HCT116 (cell line): ENCODE data around the gene TXNDC11. TPM values are rescaled to one million over a fixed set of nuclear protein-coding genes. Genes with fewer than 3 reads are reported as not detected.

Source experiments
- ATAC-seq: fragments of 200-7000 bp; cut with Tn5 transposase; 2 replicates; pipeline ENCODE4 v1.9.1; 2020; ENCODE audit warnings: mild to moderate bottlenecking, moderate library complexity
- BruUV-seq: library from RNA; stranded (reverse); fragments of 400-500 nt; replicated peaks from 2 replicates; lab custom pipeline; 2021; lab: Mats Ljungman, UMichigan
- CTCF ChIA-PET: fragments of 300-600 bp; sonication (Branson Sonifier 250); formaldehyde crosslinking; loops from one replicate; lab custom pipeline; 2021; ENCODE audit warnings: antibody characterized with exemption; lab: Charles Lee
- POLR2A ChIA-PET: fragments of 300-600, 350-600 bp; sonication (Branson Sonifier 250); formaldehyde crosslinking; loops from one replicate; lab custom pipeline; 2021; ENCODE audit warnings: antibody characterized with exemption; lab: Charles Lee
- RAD21 ChIA-PET, 2 experiments: fragments of 300-600 bp; sonication (Branson Sonifier 250); formaldehyde crosslinking; loops; one replicate each; lab custom pipeline; 2023; ENCODE audit warnings: low total read pairs in 2 of 2; ENCODE audit not compliant: uncharacterized antibody in 2 of 2, unreplicated experiment in 2 of 2, low non-redundant PET in 1 of 2; lab: Charles Lee
- DNase-seq: peaks from one replicate; pipeline ENCODE4 v3.0.0-alpha.2; 2010; ENCODE audit warnings: low read depth, low spot score
- H2AFZ ChIP-seq: fragments of 200-600 bp; shearing (Covaris generic), sonication (generic); 2 replicates; pipeline ENCODE4 v1.6.1; 2017; ENCODE audit warnings: low read depth, mixed run types, mixed read lengths, antibody characterized with exemption, low read length; ENCODE audit not compliant: poor library complexity, severe bottlenecking
- H3K27ac ChIP-seq: 2 replicates; pipeline ENCODE4 v1.5.1; 2012; ENCODE audit warnings: low read depth, low read length
- H3K27me3 ChIP-seq: fragments of 200-600 bp; sonication (generic); 2 replicates; pipeline ENCODE4 v1.6.1; 2016; ENCODE audit warnings: mixed run types, low read length, mixed read lengths; ENCODE audit not compliant: insufficient read depth
- H3K36me3 ChIP-seq, 2 experiments: fragments of 200-500 bp in 1 of 2; fragments of 200-600 bp in 1 of 2; sonication (Bioruptor generic) in 1 of 2; sonication (generic) in 1 of 2; 2 replicates each; pipeline versions ENCODE4 v1.5.1 to v1.6.1; 2014 to 2016; ENCODE audit warnings: low read length in 2 of 2, inconsistent platforms in 1 of 2, mixed read lengths in 1 of 2, mixed run types in 1 of 2; ENCODE audit not compliant: insufficient read depth in 2 of 2, control insufficient read depth in 1 of 2
- H3K4me1 ChIP-seq, 2 experiments: fragments of 200-600 bp in 1 of 2; sonication (generic) in 1 of 2; 2 replicates each; pipeline versions ENCODE4 v1.5.1 to v1.6.1; 2012 to 2017; ENCODE audit warnings: low read length in 2 of 2, inconsistent platforms in 1 of 2, mild to moderate bottlenecking in 1 of 2, mixed read lengths in 1 of 2, mixed run types in 1 of 2, moderate library complexity in 1 of 2; ENCODE audit not compliant: insufficient read depth in 2 of 2, control insufficient read depth in 1 of 2
- H3K4me2 ChIP-seq: fragments of 200-600 bp; sonication (generic); 2 replicates; pipeline ENCODE4 v1.6.1; 2017; ENCODE audit warnings: mixed run types, low read length, mixed read lengths
- H3K4me3 ChIP-seq, 2 experiments: fragments of 200-600 bp in 1 of 2; sonication (generic) in 1 of 2; replicated peaks in 1 of 2; 2 replicates each; pipeline ENCODE4 v1.5.1; 2011 to 2016; ENCODE audit warnings: low read length in 2 of 2, control low read depth in 1 of 2, low read depth in 1 of 2, mild to moderate bottlenecking in 1 of 2, mixed read lengths in 1 of 2, mixed run types in 1 of 2
- H3K79me2 ChIP-seq: fragments of 200-600 bp; sonication (generic); 2 replicates; pipeline ENCODE4 v1.6.1; 2017; ENCODE audit warnings: mild to moderate bottlenecking, mixed run types, low read length, moderate library complexity, mixed read lengths; ENCODE audit not compliant: insufficient read depth
- H3K9ac ChIP-seq: fragments of 200-600 bp; sonication (generic); 2 replicates; pipeline ENCODE4 v1.6.1; 2016; ENCODE audit warnings: low read length, mixed read lengths
- H3K9me2 ChIP-seq: fragments of 200-600 bp; sonication (generic), shearing (Covaris generic); 2 replicates; pipeline ENCODE4 v1.6.1; 2017; ENCODE audit warnings: mixed run types, mild to moderate bottlenecking, moderate library complexity; ENCODE audit not compliant: insufficient read depth
- H3K9me3 ChIP-seq, 2 experiments: fragments of 200-500 bp in 1 of 2; fragments of 200-600 bp in 1 of 2; sonication (Bioruptor generic) in 1 of 2; sonication (generic) in 1 of 2; 2 replicates each; pipeline ENCODE4 v1.6.1; 2014 to 2017; ENCODE audit warnings: low read length in 2 of 2, mixed read lengths in 2 of 2, inconsistent platforms in 1 of 2, low read depth in 1 of 2, mild to moderate bottlenecking in 1 of 2, mixed run types in 1 of 2, moderate library complexity in 1 of 2; ENCODE audit not compliant: control insufficient read depth in 1 of 2, insufficient read depth in 1 of 2
- H4K20me1 ChIP-seq: fragments of 200-600 bp; sonication (generic), shearing (Covaris generic); 2 replicates; pipeline ENCODE4 v1.6.1; 2017; ENCODE audit warnings: mixed run types, mild to moderate bottlenecking, moderate library complexity; ENCODE audit not compliant: insufficient read depth
- CBX3 ChIP-seq: IDR thresholded peaks from 2 replicates; pipeline ENCODE4 v1.6.1; 2012; ENCODE audit warnings: low read depth
- CEBPB ChIP-seq: IDR thresholded peaks from 2 replicates; pipeline ENCODE4 v1.6.1; 2012; ENCODE audit warnings: low read depth
- EGR1 ChIP-seq: IDR thresholded peaks from 2 replicates; pipeline ENCODE4 v1.6.1; 2012; ENCODE audit warnings: low read depth
- EZH2 ChIP-seq: fragments of 200-600 bp; sonication (generic); IDR thresholded peaks from 2 replicates; pipeline ENCODE4 v1.6.1; 2017; ENCODE audit warnings: antibody characterized with exemption, mixed run types
- FOSL1 ChIP-seq: IDR thresholded peaks from 2 replicates; pipeline ENCODE4 v1.6.1; 2012; ENCODE audit warnings: low read depth
- JUND ChIP-seq: IDR thresholded peaks from 2 replicates; pipeline ENCODE4 v1.6.1; 2012
- POLR2A ChIP-seq: IDR thresholded peaks from 2 replicates; pipeline ENCODE4 v1.7.0; 2011; ENCODE audit warnings: borderline replicate concordance; ENCODE audit not compliant: insufficient read depth, insufficient read length; ENCODE audit errors: extremely low read depth
- SIN3A ChIP-seq: IDR thresholded peaks from 2 replicates; pipeline ENCODE4 v1.6.1; 2012; ENCODE audit warnings: low read depth
- SRF ChIP-seq: IDR thresholded peaks from 2 replicates; pipeline ENCODE4 v1.6.1; 2012; ENCODE audit warnings: low read depth
- TCF7L2 ChIP-seq: IDR thresholded peaks from 2 replicates; pipeline ENCODE4 v1.7.0; 2011; ENCODE audit warnings: borderline replicate concordance, inconsistent platforms; ENCODE audit not compliant: insufficient read depth, insufficient read length; ENCODE audit errors: extremely low read depth
- ZBTB33 ChIP-seq: IDR thresholded peaks from 2 replicates; pipeline ENCODE4 v1.6.1; 2011; ENCODE audit warnings: mild to moderate bottlenecking, low read length, moderate library complexity; ENCODE audit not compliant: insufficient replicate concordance; ENCODE audit errors: extremely low read depth
- intact Hi-C: fragments of 100-400 bp; cut with micrococcal nuclease; formaldehyde crosslinking; loops from 2 replicates; pipeline ENCODE4 v1.10.0; 2022
- total RNA-seq: library from RNA; stranded (reverse); gene quantifications from one replicate; pipeline ENCODE4 v1.2.1, GENCODE V29; 2021; ENCODE audit not compliant: unreplicated experiment

Gene TXNDC11
- total RNA-seq, 1 experiment from 2014 or later: 26.8 TPM

GRCh38 chr16:11667221-11667823 is 75.3 kb downstream of the TXNDC11 start:
- ChIA-PET POLR2A (no interaction called here), CTCF (no interaction called here), RAD21 (no interaction called here)
- Histone ChIP-seq H3K27me3 (no peaks in the 10 kb centered on the region), H2AFZ (no peak overlapping the region), H3K9ac (no peak overlapping the region), H3K4me1 (peaks cover 10 to 27% of the 10 kb centered on the region in 2 experiments; a peak in 3 of 4 replicates), H3K4me2 (peak overlapping the region; percentile 72), H4K20me1 (no peaks in the 10 kb centered on the region), H3K27ac (no peak overlapping the region), H3K36me3 (no peaks in the 10 kb centered on the region), H3K9me3 (no peaks in the 10 kb centered on the region), H3K9me2 (no peaks in the 10 kb centered on the region), H3K79me2 (no peaks in the 10 kb centered on the region), H3K4me3 (no peak overlapping the region)
- intact Hi-C loops: no loop called here
- no peak for TF ChIP-seq CBX3
- no peak for TF ChIP-seq EGR1
- TF ChIP-seq POLR2A: no peak
- DNase-seq: no peak
- BruUV-seq: no TSS peak
- ATAC-seq: no peak

- no peak overlapping the region for H3K4me2 ChIP-seq
- no peaks in the 10 kb centered on the region for H4K20me1 ChIP-seq
- ATAC-seq (no peak), DNase-seq (no peak)
- H3K4me3 ChIP-seq: no peak overlapping the region
- H3K27me3 ChIP-seq: no peaks in the 10 kb centered on the region
- H3K4me1 ChIP-seq: peaks cover 10 to 27% of the 10 kb centered on the region in 2 experiments; a peak in 3 of 4 replicates
- intact Hi-C loops: no loop called here
- no peak overlapping the region for H2AFZ ChIP-seq
- H3K9ac ChIP-seq: no peak overlapping the region
- no TSS peak for BruUV-seq
- no peaks in the 10 kb centered on the region for H3K36me3 ChIP-seq
- ChIA-PET POLR2A (no interaction called here), RAD21 (no interaction called here), CTCF (no interaction called here)
- H3K9me3 ChIP-seq: no peaks in the 10 kb centered on the region
- no peaks in the 10 kb centered on the region for H3K79me2 ChIP-seq
- no peak overlapping the region for H3K27ac ChIP-seq
- TF ChIP-seq ZBTB33 (no peak), SRF (no peak), JUND (no peak), FOSL1 (no peak), SIN3A (no peak), POLR2A (no peak), TCF7L2 (no peak), EZH2 (no peak), CEBPB (no peak), EGR1 (no peak)
- no peaks in the 10 kb centered on the region for H3K9me2 ChIP-seq
These were observed 76.3 kb downstream of the TXNDC11 start for GRCh38 chr16:11666103-11667055.
